ENCODE data around the gene OSBPL5.

OSBPL5 gene

DNA sequence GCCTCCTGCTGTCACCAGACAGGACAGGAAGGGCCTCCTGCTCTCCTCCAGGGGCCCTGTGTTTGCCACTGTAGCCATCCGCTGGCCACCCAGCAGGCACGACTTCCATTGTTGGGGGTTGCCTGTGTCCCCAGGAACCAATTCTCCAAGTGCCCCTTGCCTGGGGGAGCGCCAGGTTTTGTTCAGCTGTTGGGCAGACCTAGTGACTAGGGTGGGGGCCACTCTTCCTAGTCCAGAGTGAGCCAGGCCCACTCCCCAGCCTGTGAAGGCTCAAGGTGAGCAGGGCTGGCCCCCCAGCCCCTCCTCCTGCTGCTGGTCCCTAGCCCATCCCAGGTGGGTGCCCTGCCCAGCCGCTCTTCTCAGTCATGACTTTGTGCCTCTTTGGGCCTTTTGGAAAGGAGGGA lies 30.9 kb downstream of the OSBPL5 start:
- no peak for TF ChIP-seq ZBTB7A (IDR thresholded peaks at IDR 0.05; ENCODE audit: low read depth)
- TF ChIP-seq, protein P1, sequence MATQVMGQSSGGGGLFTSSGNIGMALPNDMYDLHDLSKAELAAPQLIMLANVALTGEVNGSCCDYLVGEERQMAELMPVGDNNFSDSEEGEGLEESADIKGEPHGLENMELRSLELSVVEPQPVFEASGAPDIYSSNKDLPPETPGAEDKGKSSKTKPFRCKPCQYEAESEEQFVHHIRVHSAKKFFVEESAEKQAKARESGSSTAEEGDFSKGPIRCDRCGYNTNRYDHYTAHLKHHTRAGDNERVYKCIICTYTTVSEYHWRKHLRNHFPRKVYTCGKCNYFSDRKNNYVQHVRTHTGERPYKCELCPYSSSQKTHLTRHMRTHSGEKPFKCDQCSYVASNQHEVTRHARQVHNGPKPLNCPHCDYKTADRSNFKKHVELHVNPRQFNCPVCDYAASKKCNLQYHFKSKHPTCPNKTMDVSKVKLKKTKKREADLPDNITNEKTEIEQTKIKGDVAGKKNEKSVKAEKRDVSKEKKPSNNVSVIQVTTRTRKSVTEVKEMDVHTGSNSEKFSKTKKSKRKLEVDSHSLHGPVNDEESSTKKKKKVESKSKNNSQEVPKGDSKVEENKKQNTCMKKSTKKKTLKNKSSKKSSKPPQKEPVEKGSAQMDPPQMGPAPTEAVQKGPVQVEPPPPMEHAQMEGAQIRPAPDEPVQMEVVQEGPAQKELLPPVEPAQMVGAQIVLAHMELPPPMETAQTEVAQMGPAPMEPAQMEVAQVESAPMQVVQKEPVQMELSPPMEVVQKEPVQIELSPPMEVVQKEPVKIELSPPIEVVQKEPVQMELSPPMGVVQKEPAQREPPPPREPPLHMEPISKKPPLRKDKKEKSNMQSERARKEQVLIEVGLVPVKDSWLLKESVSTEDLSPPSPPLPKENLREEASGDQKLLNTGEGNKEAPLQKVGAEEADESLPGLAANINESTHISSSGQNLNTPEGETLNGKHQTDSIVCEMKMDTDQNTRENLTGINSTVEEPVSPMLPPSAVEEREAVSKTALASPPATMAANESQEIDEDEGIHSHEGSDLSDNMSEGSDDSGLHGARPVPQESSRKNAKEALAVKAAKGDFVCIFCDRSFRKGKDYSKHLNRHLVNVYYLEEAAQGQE (IDR thresholded peaks at IDR 0.05; ENCODE audit: low read depth), result no peak
- no peak for TF ChIP-seq EGR1 (IDR thresholded peaks at IDR 0.05)
- TF ChIP-seq YY1 (IDR thresholded peaks at IDR 0.05; ENCODE audit: low read depth), result no peak
- no peak for TF ChIP-seq EP300 (IDR thresholded peaks at IDR 0.05; ENCODE audit: borderline replicate concordance)
- TF ChIP-seq TAF1 (IDR thresholded peaks at IDR 0.05; ENCODE audit: low read depth), result no peak
- no peak for TF ChIP-seq TEAD4 (IDR thresholded peaks at IDR 0.05)
- TF ChIP-seq, protein P2, sequence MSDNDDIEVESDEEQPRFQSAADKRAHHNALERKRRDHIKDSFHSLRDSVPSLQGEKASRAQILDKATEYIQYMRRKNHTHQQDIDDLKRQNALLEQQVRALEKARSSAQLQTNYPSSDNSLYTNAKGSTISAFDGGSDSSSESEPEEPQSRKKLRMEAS (IDR thresholded peaks at IDR 0.05), result no peak
- no peak for TF ChIP-seq RAD21 (IDR thresholded peaks at IDR 0.05; ENCODE audit: low read depth)

GRCh38 chr11:3133261-3134217 lies 31.6 kb downstream of the OSBPL5 start:
- TF ChIP-seq FOXM1 (IDR thresholded peaks at IDR 0.05; ENCODE audit: borderline replicate concordance, low read depth) (no peak), TCF12 (IDR thresholded peaks at IDR 0.05; ENCODE audit: low read depth) (no peak), NFIC (IDR thresholded peaks at IDR 0.05) (no peak), TAF1 (IDR thresholded peaks at IDR 0.05; ENCODE audit: low read depth) (no peak), EGR1 (IDR thresholded peaks at IDR 0.05) (no peak), CREB1 (IDR thresholded peaks at IDR 0.05; ENCODE audit: low read depth) (no peak), RAD21 (IDR thresholded peaks at IDR 0.05; ENCODE audit: low read depth) (no peak)
- TF ChIP-seq, protein P2 (IDR thresholded peaks at IDR 0.05), result no peak

GRCh38 chr11:3132831-3133260 lies 32.3 kb downstream of the OSBPL5 start:
- TF ChIP-seq EGR1 (IDR thresholded peaks at IDR 0.05), result no peak

- TF ChIP-seq, protein P2 (IDR thresholded peaks at IDR 0.05), result no peak
- TF ChIP-seq FOXM1 (IDR thresholded peaks at IDR 0.05; ENCODE audit: borderline replicate concordance, low read depth), result no peak
- no peak for TF ChIP-seq TEAD4 (IDR thresholded peaks at IDR 0.05)
These were observed 32.8 kb downstream of the OSBPL5 start for GRCh38 chr11:3132271-3132781.

DNA sequence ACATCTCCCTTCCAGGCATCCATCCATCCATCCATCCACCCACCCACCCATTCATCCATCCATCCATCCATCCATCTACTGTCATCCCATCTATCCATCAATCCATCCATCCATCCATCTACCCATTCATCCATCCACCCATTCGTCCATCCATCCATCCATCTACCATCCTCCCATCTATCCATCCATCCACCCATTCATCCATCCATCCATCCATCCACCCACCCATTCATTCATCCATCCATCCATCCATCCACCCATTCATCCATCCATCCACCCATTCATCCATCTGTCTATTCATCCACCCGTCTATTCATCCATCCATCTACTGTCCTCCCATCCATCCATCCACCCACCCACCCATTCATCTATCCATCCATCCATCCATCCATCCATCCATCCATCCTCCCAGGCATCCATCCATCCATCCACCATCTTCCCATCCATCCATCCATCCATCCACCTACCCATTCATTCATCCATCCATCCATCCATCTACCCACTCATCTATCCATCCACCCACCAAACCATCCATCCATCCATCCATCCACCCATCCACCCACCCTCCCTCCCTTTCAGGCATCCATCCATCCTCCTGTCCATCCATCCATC lies 33.7 kb downstream of the OSBPL5 start:
- TF ChIP-seq FOXM1 (IDR thresholded peaks at IDR 0.05; ENCODE audit: borderline replicate concordance, low read depth), result no peak
- no peak for TF ChIP-seq CREB1 (IDR thresholded peaks at IDR 0.05; ENCODE audit: low read depth)
- no peak for TF ChIP-seq TAF1 (IDR thresholded peaks at IDR 0.05; ENCODE audit: low read depth)
- TF ChIP-seq ZBTB7A (IDR thresholded peaks at IDR 0.05; ENCODE audit: low read depth), result no peak
- TF ChIP-seq USF1 (IDR thresholded peaks at IDR 0.05), result no peak

DNA sequence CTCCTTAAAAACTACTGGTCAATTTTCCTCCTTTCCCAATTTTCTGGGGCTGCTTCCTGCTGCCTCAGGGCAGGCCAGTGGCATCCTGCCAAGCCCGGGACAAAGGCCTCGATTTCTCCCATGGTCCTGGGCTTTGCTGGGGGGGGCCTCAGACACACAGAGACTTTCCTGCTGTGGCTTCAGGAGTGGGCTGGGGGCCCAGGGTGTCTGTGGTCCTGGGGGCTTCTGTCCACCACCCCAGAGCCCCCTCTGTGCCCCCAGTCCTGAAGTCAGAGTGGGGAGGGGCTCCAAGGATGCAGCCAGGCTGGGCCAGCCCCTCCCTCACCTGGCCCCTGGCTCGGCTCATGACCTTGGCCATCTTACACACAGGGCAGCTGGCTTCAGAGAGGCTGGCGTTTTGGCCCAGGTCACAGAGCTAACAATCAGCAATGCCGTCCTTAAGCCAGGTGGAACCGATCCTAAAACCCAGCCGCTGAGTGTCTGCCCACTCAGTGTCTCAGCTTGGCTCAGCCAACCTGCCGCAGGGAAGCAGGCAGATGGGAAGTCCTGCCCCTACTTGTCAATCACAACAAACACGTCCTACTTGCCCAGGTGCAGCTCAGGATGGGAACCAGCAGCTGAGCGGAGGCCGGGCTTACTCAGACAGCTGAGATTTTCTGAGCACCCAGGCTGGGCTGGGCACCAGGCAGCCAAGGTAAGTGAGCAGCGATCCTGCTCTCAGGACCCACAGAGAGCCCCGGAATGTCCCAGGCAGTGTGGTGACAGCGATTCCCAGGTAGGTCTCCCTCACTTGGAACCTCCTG lies 34.6 kb downstream of the OSBPL5 start:
- TF ChIP-seq RAD21 (IDR thresholded peaks at IDR 0.05; ENCODE audit: low read depth) (no peak), YY1 (IDR thresholded peaks at IDR 0.05; ENCODE audit: low read depth) (no peak), ZBTB7A (IDR thresholded peaks at IDR 0.05; ENCODE audit: low read depth) (0 out of 2 replicates have a peak, but pooled peaks have one; percentile 47), EP300 (IDR thresholded peaks at IDR 0.05; ENCODE audit: borderline replicate concordance) (no peak), USF1 (IDR thresholded peaks at IDR 0.05) (no peak), TEAD4 (IDR thresholded peaks at IDR 0.05) (no peak), CEBPB (IDR thresholded peaks at IDR 0.05) (no peak)
- TF ChIP-seq, protein P1 (IDR thresholded peaks at IDR 0.05; ENCODE audit: low read depth), result no peak

Measured in Ishikawa (cell line).